H1 (cell line): ENCODE results near the gene TMEM225B. TPM values are rescaled to one million over a fixed set of nuclear protein-coding genes. Genes with fewer than 3 reads are reported as not detected.

ENCODE experiments used
- CTCF ChIA-PET: fragments of 300-600 bp; sonication (Branson Sonifier 250); formaldehyde crosslinking; loops from one replicate; lab custom pipeline; 2021; ENCODE audit not compliant: partially characterized antibody; lab: Charles Lee
- POLR2A ChIA-PET: fragments of 300-600 bp; sonication (Branson Sonifier 250); formaldehyde crosslinking; loops from one replicate; lab custom pipeline; 2021; ENCODE audit warnings: inconsistent platforms; ENCODE audit not compliant: partially characterized antibody; lab: Charles Lee
- DNase-seq, 2 experiments: peaks; one replicate each; pipeline versions ENCODE4 v3.0.0 to v3.0.0-alpha.2; 2010 to 2022; ENCODE audit warnings: low spot score in 2 of 2, low read depth in 1 of 2, mixed read lengths in 1 of 2
- FAIRE-seq: peaks from 2 replicates; lab custom pipeline; 2011; peaks lifted over from hg19 to GRCh38; lab: Jason Lieb, UNC
- H2AFZ ChIP-seq: 2 replicates; pipeline ENCODE4 v1.8.1; 2012; ENCODE audit warnings: low read length, inconsistent platforms
- H2AK5ac ChIP-seq: 2 replicates; pipeline ENCODE4 v1.6.1; 2013; ENCODE audit warnings: low read depth, low read length
- H2BK120ac ChIP-seq: replicated peaks from 2 replicates; pipeline ENCODE3; 2013; ENCODE audit warnings: low read depth, low read length, inconsistent platforms
- H2BK12ac ChIP-seq: 2 replicates; pipeline ENCODE4 v1.6.1; 2013; ENCODE audit warnings: low read depth, low read length
- H2BK15ac ChIP-seq: 2 replicates; pipeline ENCODE4 v1.6.1; 2013; ENCODE audit warnings: low read length
- H2BK20ac ChIP-seq: 2 replicates; pipeline ENCODE4 v1.6.1; 2013; ENCODE audit warnings: low read length
- H2BK5ac ChIP-seq: 2 replicates; pipeline ENCODE4 v1.6.1; 2013; ENCODE audit warnings: low read depth, low read length
- H3K14ac ChIP-seq: 2 replicates; pipeline ENCODE4 v1.6.1; 2013; ENCODE audit warnings: inconsistent platforms; ENCODE audit not compliant: insufficient read length
- H3K18ac ChIP-seq: 2 replicates; pipeline ENCODE4 v1.6.1; 2013; ENCODE audit warnings: low read length; ENCODE audit errors: extremely low read depth
- H3K23ac ChIP-seq: 2 replicates; pipeline ENCODE4 v1.6.1; 2013; ENCODE audit warnings: inconsistent platforms; ENCODE audit not compliant: insufficient read length
- H3K23me2 ChIP-seq: 2 replicates; pipeline ENCODE4 v1.6.1; 2013; ENCODE audit warnings: low read depth, low read length
- H3K27ac ChIP-seq: 2 replicates; pipeline ENCODE4 v1.6.1; 2011; ENCODE audit warnings: low read depth, low read length, inconsistent platforms
- H3K27me3 ChIP-seq, 4 experiments: replicated peaks in 1 of 4; 1 replicate in 1 of 4; 2 replicates in 3 of 4; pipeline versions ENCODE4 v1.6.1 to v1.8.1; 2011 to 2013; ENCODE audit warnings: low read length in 3 of 4, mild to moderate bottlenecking in 3 of 4, inconsistent platforms in 2 of 4, mixed read lengths in 2 of 4, moderate library complexity in 1 of 4; ENCODE audit not compliant: control insufficient read depth in 3 of 4, insufficient read depth in 3 of 4; ENCODE audit errors: extremely low read depth in 1 of 4
- H3K36me3 ChIP-seq, 4 experiments: 2 replicates each; pipeline versions ENCODE4 v1.6.1 to v1.8.1; 2011 to 2013; ENCODE audit warnings: mild to moderate bottlenecking in 4 of 4, low read length in 3 of 4, moderate library complexity in 2 of 4, control low read depth in 1 of 4, inconsistent platforms in 1 of 4; ENCODE audit not compliant: insufficient read depth in 4 of 4, control insufficient read depth in 2 of 4
- H3K4ac ChIP-seq: replicated peaks from 2 replicates; pipeline ENCODE3; 2013; ENCODE audit warnings: low read length, low read depth, mixed read lengths, inconsistent platforms; ENCODE audit not compliant: insufficient read length
- H3K4me1 ChIP-seq, 4 experiments: replicated peaks in 1 of 4; 1 replicate in 1 of 4; 2 replicates in 3 of 4; pipeline versions ENCODE4 v1.6.1 to v1.8.1; 2011 to 2013; ENCODE audit warnings: low read length in 3 of 4, inconsistent platforms in 2 of 4, mixed read lengths in 1 of 4; ENCODE audit not compliant: insufficient read depth in 4 of 4, control insufficient read depth in 3 of 4
- H3K4me2 ChIP-seq, 2 experiments: 2 replicates each; pipeline versions ENCODE4 v1.6.1 to v1.8.1; 2011 to 2013; ENCODE audit warnings: low read depth in 2 of 2, low read length in 2 of 2, control low read depth in 1 of 2, inconsistent platforms in 1 of 2, mild to moderate bottlenecking in 1 of 2; ENCODE audit not compliant: insufficient read depth in 1 of 2
- H3K4me3 ChIP-seq, 4 experiments: fragments of 200-600, 300-600 bp in 1 of 4; sonication (generic), shearing (Covaris generic), sonication (Bioruptor Twin) in 1 of 4; 2 replicates each; pipeline versions ENCODE4 v1.5.1 to v1.8.1; 2011 to 2016; ENCODE audit warnings: low read length in 4 of 4, low read depth in 3 of 4, control low read depth in 2 of 4, inconsistent platforms in 2 of 4, mild to moderate bottlenecking in 2 of 4, mixed read lengths in 1 of 4, moderate library complexity in 1 of 4; ENCODE audit not compliant: insufficient read depth in 2 of 4; ENCODE audit errors: extremely low read depth in 1 of 4
- H3K56ac ChIP-seq: replicated peaks from 2 replicates; pipeline ENCODE3; 2013; ENCODE audit warnings: low read depth, mild to moderate bottlenecking, mixed read lengths, low read length, inconsistent platforms; ENCODE audit not compliant: insufficient read length
- H3K79me1 ChIP-seq: 2 replicates; pipeline ENCODE4 v1.6.1; 2013; ENCODE audit warnings: low read depth, low read length, control low read depth
- H3K79me2 ChIP-seq, 2 experiments: 2 replicates each; pipeline versions ENCODE4 v1.6.1 to v1.8.1; 2012 to 2013; ENCODE audit warnings: low read length in 2 of 2, mild to moderate bottlenecking in 2 of 2, inconsistent platforms in 1 of 2; ENCODE audit not compliant: insufficient read depth in 2 of 2, control insufficient read depth in 1 of 2
- H3K9ac ChIP-seq, 4 experiments: replicated peaks in 1 of 4; 1 replicate in 1 of 4; 2 replicates in 3 of 4; pipeline versions ENCODE4 v1.6.1 to v1.8.1; 2011 to 2013; ENCODE audit warnings: low read depth in 3 of 4, low read length in 3 of 4, control low read depth in 2 of 4, mild to moderate bottlenecking in 2 of 4, moderate library complexity in 2 of 4, inconsistent platforms in 1 of 4; ENCODE audit errors: extremely low read depth in 1 of 4
- H3K9me3 ChIP-seq, 2 experiments: 2 replicates each; pipeline versions ENCODE4 v1.6.1 to v1.8.1; 2012 to 2013; ENCODE audit warnings: mild to moderate bottlenecking in 2 of 2, moderate library complexity in 2 of 2, control low read depth in 1 of 2, inconsistent platforms in 1 of 2, low read depth in 1 of 2, low read length in 1 of 2, mixed read lengths in 1 of 2; ENCODE audit not compliant: insufficient read depth in 2 of 2
- H4K20me1 ChIP-seq, 2 experiments: replicated peaks in 1 of 2; 2 replicates each; pipeline versions ENCODE3 to v1.8.1; 2011 to 2013; ENCODE audit warnings: inconsistent platforms in 2 of 2, low read length in 2 of 2, mild to moderate bottlenecking in 1 of 2; ENCODE audit not compliant: insufficient read depth in 2 of 2, control insufficient read depth in 1 of 2
- H4K5ac ChIP-seq: 2 replicates; pipeline ENCODE4 v1.6.1; 2013; ENCODE audit warnings: low read length, low read depth, mixed read lengths, inconsistent platforms; ENCODE audit not compliant: insufficient read length
- H4K8ac ChIP-seq: 2 replicates; pipeline ENCODE4 v1.8.0; 2013; ENCODE audit warnings: mild to moderate bottlenecking, moderate library complexity, low read length, inconsistent platforms; ENCODE audit not compliant: insufficient read depth; ENCODE audit errors: extremely low read depth
- H4K91ac ChIP-seq: replicated peaks from 2 replicates; pipeline ENCODE3; 2013; ENCODE audit warnings: low read length, mixed read lengths, inconsistent platforms; ENCODE audit not compliant: insufficient read length
- CHD2 ChIP-seq: IDR thresholded peaks from 2 replicates; pipeline ENCODE4 v1.6.1; 2012; ENCODE audit warnings: low read length, improper control_type of control experiment
- CTBP2 ChIP-seq: IDR thresholded peaks from 2 replicates; pipeline ENCODE4 v1.7.0; 2011; ENCODE audit warnings: borderline replicate concordance, mild to moderate bottlenecking, moderate library complexity, mixed read lengths, low read length; ENCODE audit not compliant: insufficient read depth, insufficient read length
- NRF1 ChIP-seq: IDR thresholded peaks from 2 replicates; pipeline ENCODE4 v1.6.1; 2011; ENCODE audit warnings: mild to moderate bottlenecking, low read depth, low read length, improper control_type of control experiment
- PHF8 ChIP-seq: fragments of 200-600 bp; sonication (generic); conservative IDR thresholded peaks from 2 replicates; pipeline ENCODE4 v1.7.1; 2012; ENCODE audit warnings: low read depth, mild to moderate bottlenecking, inconsistent platforms, low read length, moderate library complexity
- POLR2AphosphoS5 ChIP-seq: IDR thresholded peaks from 2 replicates; pipeline ENCODE4 v1.6.1; 2011; ENCODE audit warnings: low read depth, low read length
- TCF12 ChIP-seq: IDR thresholded peaks from 2 replicates; pipeline ENCODE4 v1.6.1; 2011; ENCODE audit warnings: low read depth, mild to moderate bottlenecking, low read length
- WGBS, 2 experiments: shearing (Covaris generic) in 1 of 2; methylation state at CpG; one replicate each; pipeline versions ENCODE4 v1.1.6 to v1.1.7; 2013 to 2015; ENCODE audit warnings: low lambda C conversion rate in 2 of 2, mixed read lengths in 2 of 2, inconsistent platforms in 1 of 2, low coverage in 1 of 2, missing lambda C conversion rate in 1 of 2; ENCODE audit not compliant: insufficient replicate concordance in 2 of 2, insufficient coverage in 1 of 2, insufficient read length in 1 of 2; ENCODE audit errors: extremely low coverage in 1 of 2, missing lambda C conversion rate in 1 of 2; 5-methylcytosine and 5-hydroxymethylcytosine counted together
- polyA plus RNA-seq, 7 experiments: library from polyadenylated mRNA; depleted of rRNA in 3 of 7; stranded (reverse) in 5 of 7; unstranded in 2 of 7; fragments of >200 nt in 5 of 7; fragments of 200-250 nt in 2 of 7; gene quantifications; 1 replicate in 5 of 7; 2 replicates in 1 of 7; 4 replicates in 1 of 7; pipeline versions ENCODE4 v1.2.1 to v1.2.3, GENCODE V29; 2011 to 2013; ENCODE audit warnings: missing spikeins in 2 of 7, mixed read lengths in 2 of 7
- total RNA-seq: library from RNA; stranded (reverse); fragmentation: NEBNext Ultra II Directional; extraction: Animal tissue kit (Norgen Biotek cat#: 25700); gene quantifications from 2 replicates; pipeline ENCODE4 v1.2.1, GENCODE V29; 2021

The TMEM225B gene
- total and polyA plus RNA-seq, 2 of the 8 experiments (the other 6 are each of a cell fraction or from before 2014, with no cell fraction given): 0.68 TPM; not detected in 1

GRCh38 chr7:99562832-99563231 is 35.2 kb upstream of the TMEM225B start:
- Histone ChIP-seq H2BK15ac (no peak overlapping the region), H4K5ac (no peak overlapping the region), H2AK5ac (no peak overlapping the region), H3K14ac (no peak overlapping the region), H3K36me3 (peaks cover 18 to 55% (median 37%) of the 10 kb centered on the region in 4 experiments), H3K9ac (no peak overlapping the region), H3K4ac (no peak overlapping the region), H4K8ac (no peak overlapping the region), H3K23me2 (peaks cover under 1% of the 10 kb centered on the region; the same call in 1 of the 2 replicates), H3K4me1 (peaks cover 0 to 2% (median 0%) of the 10 kb centered on the region in 4 experiments; a peak in 3 of 7 replicates), H3K9me3 (no peaks in the 10 kb centered on the region), H3K79me2 (peaks cover 5 to 32% of the 10 kb centered on the region in 2 experiments), H4K20me1 (peaks cover 0 to 15% of the 10 kb centered on the region in 2 experiments), H2BK5ac (no peak overlapping the region), H3K18ac (no peak overlapping the region), H4K91ac (no peak overlapping the region), H2BK120ac (no peak overlapping the region), H3K4me2 (no peak overlapping the region), H3K27me3 (no peaks in the 10 kb centered on the region), H3K23ac (no peak overlapping the region), H2BK12ac (no peak overlapping the region), H2AFZ (no peak overlapping the region), H3K4me3 (no peak overlapping the region), H2BK20ac (no peak overlapping the region), H3K79me1 (peaks cover 7% of the 10 kb centered on the region), H3K56ac (no peak overlapping the region), H3K27ac (no peak overlapping the region)
- ChIA-PET POLR2A (interaction anchor here (0.9 to 1.6 kb wide), 3 partner anchors 10 to 66 kb away, joined by 3 to 4 read pairs (median 3); no protein-coding TSS in a partner anchor), CTCF (no interaction called here)
- no peak for DNase-seq
- no peak for FAIRE-seq
- no peak for TF ChIP-seq CHD2
- TF ChIP-seq PHF8: no peak
- no peak for TF ChIP-seq TCF12
- TF ChIP-seq CTBP2: no peak
- TF ChIP-seq NRF1: no peak
- no peak for TF ChIP-seq POLR2AphosphoS5
- WGBS, 2 experiments: 85% methylated on average over 2 of the region's 2 CpGs; no CpG with 5 or more reads in 1 of the 2 experiments
